SK-N-SH (cell line): ENCODE measurements around the gene ASPSCR1. TPM values are rescaled to one million over a fixed set of nuclear protein-coding genes. Genes with fewer than 3 reads are reported as not detected.
A peak's percentile ranks its signal among the peaks of the same experiment; 100 is the strongest.

ENCODE experiments used
- CTCF ChIA-PET: fragments of 300-600, 350-600 bp; formaldehyde crosslinking; extraction: SDS; loops from one replicate; lab custom pipeline; 2021; lab: Yijun Ruan, JAX
- POLR2A ChIA-PET: fragments of 350-600 bp; sonication (Branson Sonifier 250); formaldehyde crosslinking; extraction: SDS; loops from one replicate; lab custom pipeline; 2020; ENCODE audit warnings: antibody characterized with exemption, inconsistent platforms; lab: Yijun Ruan, JAX
- DNase-seq: peaks from one replicate; pipeline ENCODE4 v3.0.0; 2012
- H2AFZ ChIP-seq: fragments of 200-600 bp; sonication (generic); 2 replicates; pipeline ENCODE4 v1.8.1; 2016; ENCODE audit warnings: antibody characterized with exemption, mild to moderate bottlenecking, low read depth
- H3F3A ChIP-seq: fragments of 200-600 bp; sonication (generic); replicated peaks from 2 replicates; pipeline ENCODE3; 2016; ENCODE audit warnings: antibody characterized with exemption, mild to moderate bottlenecking; ENCODE audit not compliant: insufficient read depth
- H3K27ac ChIP-seq, 2 experiments: fragments of 200-500 bp in 1 of 2; fragments of 200-600 bp in 1 of 2; sonication (Bioruptor generic) in 1 of 2; sonication (generic), shearing (Covaris generic) in 1 of 2; 2 replicates each; pipeline versions ENCODE4 v1.5.1 to v1.6.1; 2014 to 2016; ENCODE audit warnings: low read depth in 2 of 2, inconsistent platforms in 1 of 2, low read length in 1 of 2, mild to moderate bottlenecking in 1 of 2, mixed read lengths in 1 of 2
- H3K27me3 ChIP-seq: fragments of 200-600 bp; sonication (generic), shearing (Covaris generic); 2 replicates; pipeline ENCODE4 v1.6.1; 2016; ENCODE audit warnings: mixed run types; ENCODE audit not compliant: insufficient read depth
- H3K36me3 ChIP-seq, 2 experiments: fragments of 200-500 bp in 1 of 2; fragments of 200-600 bp in 1 of 2; sonication (Bioruptor generic) in 1 of 2; sonication (generic) in 1 of 2; replicated peaks in 1 of 2; 2 replicates each; pipeline versions ENCODE3 to v1.5.1; 2014 to 2016; ENCODE audit warnings: low read length in 1 of 2, mild to moderate bottlenecking in 1 of 2; ENCODE audit not compliant: insufficient read depth in 2 of 2, control insufficient read depth in 1 of 2
- H3K4me1 ChIP-seq, 2 experiments: fragments of 200-500 bp in 1 of 2; fragments of 200-600 bp in 1 of 2; sonication (Bioruptor generic) in 1 of 2; sonication (generic), shearing (Covaris generic) in 1 of 2; 2 replicates each; pipeline versions ENCODE4 v1.5.1 to v1.6.1; 2014 to 2016; ENCODE audit warnings: low read depth in 1 of 2, low read length in 1 of 2, mixed run types in 1 of 2; ENCODE audit not compliant: insufficient read depth in 2 of 2, control insufficient read depth in 1 of 2
- H3K4me2 ChIP-seq: fragments of 200-600 bp; sonication (generic), shearing (Covaris generic); 2 replicates; pipeline ENCODE4 v1.6.1; 2017; ENCODE audit warnings: mixed run types
- H3K4me3 ChIP-seq, 2 experiments: fragments of 200-500 bp in 1 of 2; fragments of 200-600 bp in 1 of 2; sonication (Bioruptor generic) in 1 of 2; sonication (generic), shearing (Covaris generic) in 1 of 2; 2 replicates each; pipeline versions ENCODE4 v1.5.1 to v1.8.1; 2014 to 2016; ENCODE audit warnings: low read depth in 2 of 2, inconsistent platforms in 1 of 2, low read length in 1 of 2, mild to moderate bottlenecking in 1 of 2, mixed read lengths in 1 of 2, moderate library complexity in 1 of 2
- H3K79me2 ChIP-seq: fragments of 200-600 bp; sonication (generic); 2 replicates; pipeline ENCODE4 v1.8.1; 2017; ENCODE audit warnings: mild to moderate bottlenecking; ENCODE audit not compliant: insufficient read depth
- H3K9ac ChIP-seq: fragments of 200-600 bp; sonication (generic); 2 replicates; pipeline ENCODE4 v1.6.1; 2017; ENCODE audit warnings: mixed run types
- H3K9me2 ChIP-seq: fragments of 200-600 bp; sonication (generic); 2 replicates; pipeline ENCODE4 v1.6.1; 2017; ENCODE audit warnings: mixed run types
- H3K9me3 ChIP-seq: fragments of 200-600 bp; sonication (generic); 2 replicates; pipeline ENCODE4 v1.6.1; 2017; ENCODE audit warnings: mixed run types, mild to moderate bottlenecking, moderate library complexity
- H4K20me1 ChIP-seq: fragments of 200-600 bp; sonication (generic); 2 replicates; pipeline ENCODE4 v1.6.1; 2017; ENCODE audit warnings: mild to moderate bottlenecking, mixed run types; ENCODE audit not compliant: insufficient read depth
- ELF1 ChIP-seq: IDR thresholded peaks from 2 replicates; pipeline ENCODE4 v1.4.0; 2012
- EP300 ChIP-seq, 2 experiments: IDR thresholded peaks; 2 replicates each; pipeline versions ENCODE4 v1.4.0 to v1.6.1; 2012; ENCODE audit warnings: borderline replicate concordance in 1 of 2, low read depth in 1 of 2, low read length in 1 of 2
- EZH2phosphoT487 ChIP-seq: fragments of 200-600 bp; sonication (generic); IDR thresholded peaks from 2 replicates; pipeline ENCODE4 v1.6.1; 2017; ENCODE audit warnings: low read depth, mixed run types, mild to moderate bottlenecking, antibody characterized with exemption, moderate library complexity, borderline replicate concordance
- FOSL2 ChIP-seq: IDR thresholded peaks from 2 replicates; pipeline ENCODE4 v1.4.0; 2012; ENCODE audit warnings: low read depth, mild to moderate bottlenecking, moderate library complexity, borderline replicate concordance
- JUND ChIP-seq: IDR thresholded peaks from 2 replicates; pipeline ENCODE4 v1.4.0; 2012
- PBX3 ChIP-seq: IDR thresholded peaks from 2 replicates; pipeline ENCODE4; 2012
- POLR2AphosphoS5 ChIP-seq: IDR thresholded peaks from 2 replicates; pipeline ENCODE4 v1.6.1; 2012; ENCODE audit warnings: low read depth, low read length
- RAD21 ChIP-seq: IDR thresholded peaks from 2 replicates; pipeline ENCODE4 v1.6.1; 2012; ENCODE audit warnings: mild to moderate bottlenecking, low read length
- SMC3 ChIP-seq: IDR thresholded peaks from 2 replicates; pipeline ENCODE4 v1.6.1; 2012; ENCODE audit warnings: low read depth, low read length, improper control_type of control experiment
- TEAD4 ChIP-seq: IDR thresholded peaks from 2 replicates; pipeline ENCODE4 v1.4.0; 2012; ENCODE audit warnings: mild to moderate bottlenecking, borderline replicate concordance; ENCODE audit not compliant: insufficient read depth
- WGBS: methylation state at CpG from one replicate; pipeline ENCODE4 v1.1.6; 2017; ENCODE audit warnings: low lambda C conversion rate; 5-methylcytosine and 5-hydroxymethylcytosine counted together
- polyA plus RNA-seq, 3 experiments: library from polyadenylated mRNA; depleted of rRNA; stranded (reverse); fragments of >200 nt; gene quantifications; 2 replicates each; pipeline ENCODE4 v1.2.3, GENCODE V29; 2012

Gene ASPSCR1
- polyA plus RNA-seq, 1 of the 3 experiments (the other 2 are of a cell fraction): 36.2 TPM

- TF ChIP-seq POLR2AphosphoS5 (peak; percentile 22), RAD21 (no peak), JUND (no peak), EP300 (IDR thresholded peaks at IDR 0.05; ENCODE audit: borderline replicate concordance in 1 of 2, low read depth in 1 of 2, low read length in 1 of 2) (no peak)
- Histone ChIP-seq H3K9ac (no peak overlapping the region), H4K20me1 (no peaks in the 10 kb centered on the region), H3K9me2 (no peaks in the 10 kb centered on the region), H3K9me3 (no peaks in the 10 kb centered on the region), H3F3A (peaks cover 33% of the 10 kb centered on the region), H3K36me3 (peaks cover 39 to 98% of the 10 kb centered on the region in 2 experiments), H3K4me3 (no peak overlapping the region), H3K27ac (peak overlapping the region in 1 of 2 experiments; percentile 48; a peak in 1 of 4 replicates), H3K27me3 (no peaks in the 10 kb centered on the region), H3K79me2 (peaks cover 17% of the 10 kb centered on the region; the same call in 1 of the 2 replicates), H3K4me1 (peaks cover 0 to 8% of the 10 kb centered on the region in 2 experiments; a peak in 1 of 4 replicates), H3K4me2 (no peak overlapping the region), H2AFZ (no peak overlapping the region)
- WGBS: 96% methylated on average over 10 of the region's 10 CpGs
- CTCF ChIA-PET: interaction anchor here (1.2 to 8.0 kb wide), 7 partner anchors 21 to 99 kb away, joined by 4 to 47 read pairs (median 7); partner anchors contain the start of genes DCXR and RAC3
- POLR2A ChIA-PET: interaction anchor here (0.6 to 1.3 kb wide), 8 partner anchors 18 to 212 kb away, joined by 3 to 4 read pairs (median 3); partner anchors contain the start of genes DCXR and RAC3
- no peak for DNase-seq
Observed at GRCh38 chr17:82058855-82059249, 81.4 kb downstream of the ASPSCR1 start.

- Histone ChIP-seq H3K27me3 (no peaks in the 10 kb centered on the region), H3K27ac (peak overlapping the region in 1 of 2 experiments; percentile 39; a peak in 1 of 4 replicates), H2AFZ (no peak overlapping the region), H3K79me2 (peaks cover 17% of the 10 kb centered on the region; the same call in 1 of the 2 replicates), H4K20me1 (no peaks in the 10 kb centered on the region), H3K9me3 (no peaks in the 10 kb centered on the region), H3F3A (peaks cover 38% of the 10 kb centered on the region), H3K9ac (no peak overlapping the region), H3K4me3 (no peak overlapping the region), H3K36me3 (peaks cover 33 to 96% of the 10 kb centered on the region in 2 experiments), H3K9me2 (no peaks in the 10 kb centered on the region), H3K4me2 (no peak overlapping the region), H3K4me1 (peaks cover 2 to 14% of the 10 kb centered on the region in 2 experiments; a peak in 1 of 4 replicates)
- ChIA-PET CTCF (interaction anchor here (1.2 to 8.0 kb wide), 6 partner anchors 22 to 99 kb away, joined by 4 to 47 read pairs (median 8); partner anchors contain the start of genes DCXR and RAC3), POLR2A (interaction anchor here (0.6 to 2.2 kb wide), 10 partner anchors 11 to 205 kb away, joined by 3 to 7 read pairs (median 4); partner anchors contain the start of genes DCXR and RAC3)
- 92% methylated on average over 11 of the region's 19 CpGs for WGBS
- TF ChIP-seq JUND (no peak), PBX3 (peak; percentile 27; the same call in 1 of the 2 replicates)
- no peak for DNase-seq
Observed at GRCh38 chr17:82059272-82060000, 82.0 kb downstream of the ASPSCR1 start.

- peaks cover 38% of the 10 kb centered on the region for H3F3A ChIP-seq
- CTCF ChIA-PET: interaction anchor here (2.0 to 8.0 kb wide), 5 partner anchors 22 to 100 kb away, joined by 5 to 47 read pairs (median 8); partner anchors contain the start of genes DCXR and RAC3
- H3K4me3 ChIP-seq: no peak overlapping the region
- POLR2A ChIA-PET: interaction anchor here (1.0 to 2.2 kb wide), 5 partner anchors 9 to 30 kb away, joined by 3 to 7 read pairs (median 4); partner anchors contain the start of gene DCXR
- H3K9me2 ChIP-seq: no peaks in the 10 kb centered on the region
- no peak overlapping the region; a peak in 1 of 4 replicates for H3K27ac ChIP-seq
- no peak overlapping the region for H2AFZ ChIP-seq
- H3K27me3 ChIP-seq: no peaks in the 10 kb centered on the region
- peaks cover 6 to 20% of the 10 kb centered on the region in 2 experiments; a peak in 2 of 4 replicates for H3K4me1 ChIP-seq
- peaks cover 17% of the 10 kb centered on the region; the same call in 1 of the 2 replicates for H3K79me2 ChIP-seq
- no peak overlapping the region for H3K9ac ChIP-seq
- no peak overlapping the region for H3K4me2 ChIP-seq
- no peak for DNase-seq
- 96% methylated on average over 13 of the region's 16 CpGs for WGBS
- H3K36me3 ChIP-seq: peaks cover 28 to 91% of the 10 kb centered on the region in 2 experiments
- TF ChIP-seq TEAD4: no peak
- no peak for TF ChIP-seq FOSL2
- no peak for TF ChIP-seq EZH2phosphoT487
- TF ChIP-seq PBX3: 0 out of 2 replicates have a peak, but pooled peaks have one; percentile 3
- no peak for TF ChIP-seq ELF1
- peak; percentile 41 for TF ChIP-seq POLR2AphosphoS5
- no peak for TF ChIP-seq SMC3
- H4K20me1 ChIP-seq: no peaks in the 10 kb centered on the region
- H3K9me3 ChIP-seq: no peaks in the 10 kb centered on the region
Observed at GRCh38 chr17:82060001-82060380, 82.6 kb downstream of the ASPSCR1 start.
